MG63 (cell line): ENCODE data around the gene TMEM196. TPM values are rescaled to one million over a fixed set of nuclear protein-coding genes. Genes with fewer than 3 reads are reported as not detected.
A peak's percentile ranks its signal among the peaks of the same experiment; 100 is the strongest.

Experiments used
- DNase-seq: peaks from one replicate; pipeline ENCODE4 v3.0.0-alpha.2; 2020
- H3K27me3 ChIP-seq: fragments of 250-450 bp; sonication (Bioruptor Pico); 2 replicates; pipeline ENCODE4 v1.5.1; 2020; ENCODE audit warnings: mild to moderate bottlenecking, moderate library complexity
- H3K36me3 ChIP-seq: fragments of 250-450 bp; sonication (Bioruptor Pico); 2 replicates; pipeline ENCODE4 v1.5.1; 2020; ENCODE audit warnings: mild to moderate bottlenecking, moderate library complexity
- H3K4me3 ChIP-seq: fragments of 250-450 bp; sonication (Bioruptor Pico); 2 replicates; pipeline ENCODE4 v1.5.1; 2020; ENCODE audit warnings: mild to moderate bottlenecking, moderate library complexity
- H3K9me3 ChIP-seq: fragments of 250-450 bp; sonication (Bioruptor Pico); 2 replicates; pipeline ENCODE4 v1.5.1; 2020; ENCODE audit warnings: mild to moderate bottlenecking, moderate library complexity
- total RNA-seq: library from RNA; depleted of rRNA; stranded (reverse); fragments of >200 nt; shearing (Covaris generic); gene quantifications from 2 replicates; pipeline ENCODE4 v1.2.3, GENCODE V29; 2014; ENCODE audit warnings: low replicate concordance; rRNA removed

The TMEM196 gene
- total RNA-seq, 1 experiment from 2014 or later, result not detected

GRCh38 chr7:19674266-19674960, 99.0 kb downstream of the TMEM196 start:
- peak; percentile 9 for DNase-seq
- H3K36me3 ChIP-seq, result no peaks in the 10 kb centered on the region

GRCh38 chr7:19670806-19671205, 102.6 kb downstream of the TMEM196 start:
- H3K9me3 ChIP-seq, result no peaks in the 10 kb centered on the region
- H3K36me3 ChIP-seq, result no peaks in the 10 kb centered on the region
- no peak for DNase-seq

More at GRCh38 chr7:19674266-19674960, 99.0 kb downstream of the TMEM196 start:
- Histone ChIP-seq H3K27me3 (no peaks in the 10 kb centered on the region), H3K4me3 (no peak overlapping the region), H3K9me3 (no peaks in the 10 kb centered on the region)

More at GRCh38 chr7:19670806-19671205, 102.6 kb downstream of the TMEM196 start:
- no peaks in the 10 kb centered on the region for H3K27me3 ChIP-seq
- H3K4me3 ChIP-seq, result no peak overlapping the region

Other genes with a start within 250 kb of the TMEM196 start
- 18.2 and 20.4 TPM in 2 replicates for gene POLR1F, start 64.6 kb downstream of the TMEM196 start, total RNA-seq